Right lobe of liver (tissue), 6 donors: Measurements from ENCODE around the gene OR14A16. TPM values are rescaled to one million over a fixed set of nuclear protein-coding genes. Genes with fewer than 3 reads are reported as not detected.

ENCODE experiments used
- ATAC-seq, 4 donors: fragments of 200-7000 bp; cut with Tn5 transposase; one replicate each; pipeline ENCODE4 v1.9.1; 2020; ENCODE audit warnings: mild to moderate bottlenecking in 4 of 4, moderate library complexity in 4 of 4
- DNase-seq, 3 donors: peaks; one replicate each; pipeline ENCODE4 v3.0.0-alpha.2; 2020
- H3K27ac ChIP-seq, 3 donors: fragments of 200-600 bp; one replicate each; pipeline ENCODE4 v1.8.0; 2022
- H3K27me3 ChIP-seq, 2 donors: fragments of 200-600 bp; one replicate each; pipeline ENCODE4 v1.8.0; 2022
- H3K36me3 ChIP-seq, 4 donors: fragments of 200-600 bp; sonication (generic) in 1 of 4; one replicate each; pipeline versions ENCODE4 v1.5.1 to v1.8.0; 2017 to 2022; ENCODE audit warnings: control low read depth in 1 of 4
- H3K4me1 ChIP-seq, 4 donors: fragments of 200-600 bp; sonication (generic) in 1 of 4; one replicate each; pipeline versions ENCODE4 v1.5.1 to v1.8.0; 2017 to 2022; ENCODE audit warnings: control low read depth in 1 of 4
- H3K4me3 ChIP-seq, 3 donors: fragments of 200-600 bp; one replicate each; pipeline ENCODE4 v1.8.0; 2022
- H3K9me3 ChIP-seq, 4 donors: fragments of 200-600 bp; sonication (generic) in 1 of 4; one replicate each; pipeline versions ENCODE4 v1.5.1 to v1.8.0; 2017 to 2022; ENCODE audit warnings: control low read depth in 1 of 4
- POLR2A ChIP-seq: fragments of 450-650 bp; IDR thresholded peaks from one replicate; pipeline ENCODE4 v1.6.1; 2017; ENCODE audit warnings: antibody characterized with exemption, mild to moderate bottlenecking
- WGBS: methylation state at CpG from one replicate; pipeline ENCODE4 v1.1.6; 2018; ENCODE audit warnings: low coverage, low lambda C conversion rate; ENCODE audit not compliant: insufficient coverage; ENCODE audit errors: missing lambda C conversion rate; 5-methylcytosine and 5-hydroxymethylcytosine counted together
- intact Hi-C, 2 donors: fragments of 100-400 bp; cut with DNase I; formaldehyde crosslinking; loops; one replicate each; pipeline versions ENCODE4 v1.11.2 to v1.14.1; 2022
- total RNA-seq, 6 experiments: library from RNA; depleted of rRNA in 2 of 6; stranded (reverse); fragments of >200 nt in 2 of 6; fragmentation: NEBNext Ultra II Directional in 3 of 6; extraction: Animal tissue kit (Norgen Biotek cat#: 25700) in 3 of 6; gene quantifications; one replicate each; pipeline versions ENCODE4 v1.1.0 to v1.2.4, GENCODE V29; 2016 to 2023
- TF ChIP-seq, protein P1 (sequence below), 4 donors: fragments of 200-600 bp in 3 of 4; fragments of 450-650 bp in 1 of 4; IDR thresholded peaks; one replicate each; pipeline versions ENCODE4 v1.5.1 to v1.8.0; 2016 to 2022; ENCODE audit warnings: antibody characterized with exemption in 4 of 4, mild to moderate bottlenecking in 2 of 4
- donor health status: DM: no; HTN: yes; CAD: no.
- donor health status: DM: no; HTN: no; CAD: no.
- donor health status: DM: no; HTN: no; CAD: no.
- donor health status: DM: no; HTN: yes; CAD: no.
- donor health status: DM: no; HTN: yes; CAD: no.

Gene OR14A16
- total RNA-seq, 6 experiments from 2014 or later = not detected

DNA sequence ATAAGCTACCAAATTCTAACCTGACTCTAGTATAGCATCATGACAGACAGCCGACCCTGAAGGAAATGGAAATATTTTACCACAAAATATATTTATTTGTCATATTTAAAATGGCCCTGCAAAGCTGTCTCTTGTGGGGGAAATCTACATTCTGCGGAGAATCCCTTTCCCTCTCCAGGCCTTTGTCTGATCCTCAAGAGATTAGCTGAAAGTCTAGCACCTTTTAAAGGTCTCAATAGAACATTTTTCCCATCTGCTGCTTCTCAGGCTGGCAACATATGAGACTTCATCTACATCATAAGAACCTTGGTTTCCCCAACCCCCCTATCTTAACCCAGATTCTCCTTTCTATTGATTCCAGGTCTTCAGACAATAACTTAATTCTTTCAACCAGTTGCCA is 19.5 kb upstream of the OR14A16 start:
- no peak for ATAC-seq
- Histone ChIP-seq H3K4me3 (no peak overlapping the region), H3K4me1 (no peaks in the 10 kb centered on the region), H3K27ac (no peak overlapping the region), H3K36me3 (no peaks in the 10 kb centered on the region), H3K9me3 (no peaks in the 10 kb centered on the region), H3K27me3 (no peaks in the 10 kb centered on the region)
- no peak for TF ChIP-seq POLR2A
- TF ChIP-seq, protein P1, sequence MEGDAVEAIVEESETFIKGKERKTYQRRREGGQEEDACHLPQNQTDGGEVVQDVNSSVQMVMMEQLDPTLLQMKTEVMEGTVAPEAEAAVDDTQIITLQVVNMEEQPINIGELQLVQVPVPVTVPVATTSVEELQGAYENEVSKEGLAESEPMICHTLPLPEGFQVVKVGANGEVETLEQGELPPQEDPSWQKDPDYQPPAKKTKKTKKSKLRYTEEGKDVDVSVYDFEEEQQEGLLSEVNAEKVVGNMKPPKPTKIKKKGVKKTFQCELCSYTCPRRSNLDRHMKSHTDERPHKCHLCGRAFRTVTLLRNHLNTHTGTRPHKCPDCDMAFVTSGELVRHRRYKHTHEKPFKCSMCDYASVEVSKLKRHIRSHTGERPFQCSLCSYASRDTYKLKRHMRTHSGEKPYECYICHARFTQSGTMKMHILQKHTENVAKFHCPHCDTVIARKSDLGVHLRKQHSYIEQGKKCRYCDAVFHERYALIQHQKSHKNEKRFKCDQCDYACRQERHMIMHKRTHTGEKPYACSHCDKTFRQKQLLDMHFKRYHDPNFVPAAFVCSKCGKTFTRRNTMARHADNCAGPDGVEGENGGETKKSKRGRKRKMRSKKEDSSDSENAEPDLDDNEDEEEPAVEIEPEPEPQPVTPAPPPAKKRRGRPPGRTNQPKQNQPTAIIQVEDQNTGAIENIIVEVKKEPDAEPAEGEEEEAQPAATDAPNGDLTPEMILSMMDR (IDR thresholded peaks at IDR 0.05) = no peak
- intact Hi-C loops = no loop called here
- DNase-seq = no peak
- WGBS = 50% methylated on average over 2 of the region's 2 CpGs

- WGBS = 63% methylated on average over 2 of the region's 2 CpGs
Observed at GRCh38 chr1:247841796-247842195, 17.9 kb upstream of the OR14A16 start, which contains the start of gene OR11L1. OR11L1 (minus strand) TSS chr1:247841896; CDS start chr1:247841896, 0 bp downstream.

DNA sequence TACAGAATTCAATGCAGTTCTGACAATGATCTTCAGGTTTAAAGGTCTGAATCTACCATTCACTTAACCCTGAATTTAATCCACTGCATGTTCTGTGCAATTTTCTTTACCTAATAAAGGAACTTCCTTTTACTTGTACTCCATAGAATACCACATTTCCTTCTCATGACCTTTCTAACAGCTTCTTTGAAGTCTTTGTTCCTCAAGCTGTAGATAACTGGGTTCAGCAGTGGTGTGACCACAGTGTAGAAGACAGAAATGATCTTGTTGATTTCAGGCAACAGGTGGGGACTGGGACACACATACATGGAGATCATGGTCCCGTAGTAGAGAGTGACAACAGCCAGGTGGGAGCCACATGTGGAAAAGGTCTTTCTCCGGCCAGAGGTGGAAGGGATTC is 16.9 kb upstream of the OR14A16 start:
- no peak for ATAC-seq
- no peak for DNase-seq
- Histone ChIP-seq H3K4me1 (no peaks in the 10 kb centered on the region), H3K36me3 (no peaks in the 10 kb centered on the region), H3K9me3 (no peaks in the 10 kb centered on the region), H3K27ac (no peak overlapping the region), H3K4me3 (no peak overlapping the region), H3K27me3 (no peaks in the 10 kb centered on the region)
- no peak for TF ChIP-seq POLR2A
- intact Hi-C loops = no loop called here
- 66% methylated on average over 2 of the region's 2 CpGs for WGBS

More at GRCh38 chr1:247841796-247842195, 17.9 kb upstream of the OR14A16 start, which contains the start of gene OR11L1:
- intact Hi-C loops = no loop called here
- Histone ChIP-seq H3K36me3 (no peaks in the 10 kb centered on the region), H3K27ac (no peak within 1 kb of the TSS), H3K27me3 (no peaks in the 10 kb centered on the region), H3K4me1 (no peaks in the 10 kb centered on the region), H3K4me3 (no peak within 1 kb of the TSS), H3K9me3 (no peaks in the 10 kb centered on the region)
- DNase-seq (no peak), ATAC-seq (no peak)
- TF ChIP-seq POLR2A = no peak
- TF ChIP-seq, protein P1 (IDR thresholded peaks at IDR 0.05) = no peak

GRCh38 chr1:247833601-247834000 is 9.7 kb upstream of the OR14A16 start:
- no peaks in the 10 kb centered on the region for H3K4me1 ChIP-seq
- WGBS = 53% methylated on average over 6 of the region's 6 CpGs
- DNase-seq = no peak
- H3K36me3 ChIP-seq = no peaks in the 10 kb centered on the region
- no peaks in the 10 kb centered on the region for H3K27me3 ChIP-seq
- H3K27ac ChIP-seq = no peak overlapping the region
- intact Hi-C loops = no loop called here
- H3K9me3 ChIP-seq = no peaks in the 10 kb centered on the region
- no peak overlapping the region for H3K4me3 ChIP-seq
- TF ChIP-seq POLR2A = no peak
- TF ChIP-seq, protein P1 (IDR thresholded peaks at IDR 0.05) = no peak
- ATAC-seq = no peak

- no peaks in the 10 kb centered on the region for H3K4me1 ChIP-seq
- no peaks in the 10 kb centered on the region for H3K36me3 ChIP-seq
- H3K9me3 ChIP-seq = no peaks in the 10 kb centered on the region
- H3K4me3 ChIP-seq = no peak overlapping the region
- intact Hi-C loops = no loop called here
- no peaks in the 10 kb centered on the region for H3K27me3 ChIP-seq
- DNase-seq (no peak), ATAC-seq (no peak)
- WGBS = 0% methylated on average over 1 of the region's 1 CpG
- H3K27ac ChIP-seq = no peak overlapping the region
- TF ChIP-seq, protein P1 (IDR thresholded peaks at IDR 0.05) = no peak
- no peak for TF ChIP-seq POLR2A
Observed at GRCh38 chr1:247829656-247830055, 5.7 kb upstream of the OR14A16 start.
